ENCODE measurements around the gene DNAH17.

DNAH17 gene

GRCh38 chr17:78491236-78492115 lies 85.7 kb downstream of the DNAH17 start:
- no peak for DNase-seq

DNA sequence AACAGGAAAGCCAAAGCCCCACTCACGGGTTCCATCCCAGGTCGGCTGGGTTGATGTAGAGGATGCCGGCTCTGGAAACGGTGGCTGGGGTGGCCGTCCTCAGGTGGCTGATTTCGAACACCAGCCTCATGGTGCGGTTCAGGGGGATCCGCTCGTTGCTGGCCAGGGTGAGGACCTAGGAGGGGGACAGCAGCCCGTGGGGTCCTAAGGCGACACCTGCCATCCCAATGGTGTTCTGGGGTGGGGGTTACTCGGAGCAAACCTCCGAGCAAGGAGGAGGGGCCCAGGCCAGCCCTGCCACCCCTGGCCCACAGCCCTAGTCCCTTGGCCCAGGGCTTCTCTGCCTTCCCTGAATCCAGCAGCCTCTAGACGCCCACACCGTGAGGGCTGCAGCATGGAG lies 86.5 kb downstream of the DNAH17 start:
- no peak for DNase-seq

GRCh38 chr17:78490156-78490555 lies 87.0 kb downstream of the DNAH17 start:
- DNase-seq: no peak

- DNase-seq: no peak
Observed at GRCh38 chr17:78488867-78489634, 88.1 kb downstream of the DNAH17 start.

- no peak for DNase-seq
Observed at GRCh38 chr17:78488156-78488555, 89.0 kb downstream of the DNAH17 start.

- DNase-seq: no peak
Observed at GRCh38 chr17:78486946-78487680, 90.1 kb downstream of the DNAH17 start.

GRCh38 chr17:78486228-78486802 lies 90.9 kb downstream of the DNAH17 start:
- DNase-seq: no peak

DNA sequence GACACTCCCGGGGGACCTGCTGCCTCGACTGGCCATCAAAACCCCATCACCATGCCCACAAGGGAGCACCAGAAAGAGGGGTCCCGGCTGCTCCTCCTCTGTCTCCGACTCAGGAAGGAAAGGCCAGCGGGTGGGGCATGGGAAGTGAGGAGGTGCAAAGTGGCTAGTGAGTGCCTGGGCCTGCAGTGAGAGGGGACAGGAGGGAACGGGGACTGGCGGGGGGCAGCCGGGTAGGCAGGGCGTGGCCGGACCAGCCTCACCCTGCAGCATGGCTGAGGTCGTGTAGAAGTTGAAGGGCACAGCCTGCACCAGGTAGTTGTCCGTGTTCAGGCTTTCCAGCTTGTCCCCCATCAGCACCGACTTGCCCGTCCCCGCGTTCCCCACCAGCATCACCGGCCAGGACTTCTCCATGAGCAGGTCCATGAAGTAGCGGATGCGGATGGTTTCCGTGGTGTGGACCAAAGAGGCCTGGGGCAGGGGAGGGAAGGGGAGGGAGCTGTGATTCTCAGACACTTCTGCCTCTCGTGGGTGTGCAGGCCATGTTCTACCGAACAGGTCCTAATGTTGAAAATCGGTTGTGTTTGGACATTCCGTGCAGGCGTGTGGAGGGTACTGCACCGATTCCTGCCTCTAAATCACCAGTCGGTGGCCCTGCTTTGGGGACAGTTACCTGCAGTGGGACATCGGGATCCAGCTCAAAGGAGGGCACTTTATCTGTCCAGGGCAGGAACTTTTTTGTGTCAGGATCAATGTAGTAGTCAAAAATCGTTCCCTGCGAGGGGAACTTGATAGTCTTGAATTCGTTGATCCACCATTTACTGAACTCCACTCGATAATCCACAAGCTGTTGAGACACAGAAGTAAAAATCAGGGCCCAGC lies 91.7 kb downstream of the DNAH17 start:
- DNase-seq: no peak

DNA sequence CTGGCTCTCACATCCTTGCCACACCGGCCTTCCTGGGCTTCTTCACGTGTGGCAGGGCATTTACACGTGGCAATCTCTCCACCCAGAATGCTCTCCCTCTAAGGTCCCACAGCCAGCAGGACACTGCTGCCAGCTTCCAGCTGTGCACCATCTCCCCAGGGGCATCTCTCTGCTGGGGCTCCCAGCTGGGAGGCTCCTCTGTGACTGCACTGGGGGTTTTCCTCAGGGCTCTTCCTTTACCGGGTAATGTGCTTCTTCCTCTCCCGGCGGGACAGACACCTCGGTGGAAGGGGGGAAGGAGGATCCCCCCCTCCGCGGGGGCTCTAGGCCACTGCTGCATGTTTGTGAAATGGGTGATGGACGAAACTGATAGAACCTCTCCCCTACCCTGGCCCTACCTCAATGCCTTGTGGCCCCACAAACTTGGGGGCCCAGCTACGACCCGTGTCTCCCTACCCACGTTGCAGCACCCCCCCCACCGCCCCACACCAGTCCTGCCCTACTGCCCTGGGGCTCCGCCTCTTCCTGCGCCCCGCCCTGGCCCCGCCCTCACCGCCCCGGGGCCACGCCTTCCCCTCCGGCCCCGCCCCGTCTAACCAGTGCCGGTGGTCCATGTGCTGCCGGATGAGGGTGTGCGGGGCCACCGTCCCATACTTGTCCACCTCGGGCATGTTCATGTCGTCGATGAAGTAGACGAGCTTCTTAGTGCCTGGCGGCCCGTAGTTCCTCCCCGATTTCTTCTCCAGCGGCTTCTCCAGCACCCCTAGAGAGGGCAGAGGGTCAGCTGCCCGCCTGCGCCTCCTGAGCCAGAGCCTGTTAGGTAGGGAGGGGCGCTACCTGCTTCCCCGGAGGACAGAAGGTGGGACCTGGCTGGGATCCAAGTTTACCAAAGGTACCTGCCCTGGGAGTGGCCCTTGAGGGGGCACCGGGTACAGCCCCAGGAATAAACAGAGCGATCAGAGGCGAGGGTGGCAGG lies 92.6 kb downstream of the DNAH17 start:
- no peak for DNase-seq

GRCh38 chr17:78479369-78479768 lies 97.8 kb downstream of the DNAH17 start:
- no peak for DNase-seq

- DNase-seq: no peak
Observed at GRCh38 chr17:78478757-78479297, 98.4 kb downstream of the DNAH17 start.

DNA sequence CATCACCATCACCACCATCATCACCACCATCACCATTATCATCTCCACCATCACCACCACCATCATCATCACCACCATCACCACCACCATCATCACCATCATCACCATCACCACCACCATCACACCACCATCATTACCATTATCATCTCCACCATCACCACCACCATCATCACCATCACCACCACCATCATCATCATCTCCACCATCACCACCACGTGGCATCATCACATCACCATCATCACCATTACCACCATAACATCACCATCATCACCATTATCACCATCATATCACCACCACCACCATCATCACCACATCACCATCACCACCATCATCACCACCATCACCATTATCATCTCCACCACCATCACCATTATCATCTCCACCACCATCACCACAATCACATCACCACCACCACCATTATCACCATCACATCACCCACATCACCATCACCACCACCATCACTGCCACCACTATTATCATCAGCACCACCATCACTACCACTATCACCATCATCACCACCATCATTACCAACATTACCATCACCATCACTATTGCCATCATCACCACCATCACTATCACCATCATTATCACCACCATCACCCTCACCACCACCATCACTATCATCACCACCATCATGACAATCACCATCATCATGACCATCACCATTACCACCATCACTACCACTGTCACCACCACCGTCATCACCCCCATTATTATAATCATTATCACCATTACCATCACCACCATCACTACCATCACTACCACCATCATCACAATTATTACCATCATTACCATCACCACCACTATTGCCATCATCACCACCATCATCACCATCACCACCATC lies 99.1 kb downstream of the DNAH17 start:
- no peak for DNase-seq

DNA sequence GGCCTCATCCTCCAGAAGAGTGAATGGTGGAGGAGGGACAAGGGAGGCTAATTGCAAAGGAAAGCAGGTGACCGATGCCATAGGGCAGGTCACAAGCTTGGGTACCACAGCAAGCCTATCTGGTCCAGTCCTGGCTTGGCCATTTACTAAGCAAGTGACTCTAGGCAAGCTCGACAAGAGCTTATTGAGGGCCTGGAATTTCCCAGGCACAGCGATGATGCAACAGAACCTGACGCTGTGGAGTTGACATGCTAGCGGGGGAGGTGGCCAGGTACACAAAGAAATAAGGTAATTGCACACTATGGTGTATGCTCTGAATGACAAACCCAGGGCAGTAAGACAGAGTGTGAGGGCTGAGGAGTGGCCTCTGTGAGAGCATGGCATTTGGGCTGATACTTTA lies 100.2 kb downstream of the DNAH17 start:
- DNase-seq: no peak

GRCh38 chr17:78476149-78476548 lies 101.0 kb downstream of the DNAH17 start:
- no peak for DNase-seq

GRCh38 chr17:78475211-78475610 lies 102.0 kb downstream of the DNAH17 start:
- DNase-seq: no peak

GRCh38 chr17:78474614-78475146 lies 102.5 kb downstream of the DNAH17 start:
- DNase-seq: no peak

DNA sequence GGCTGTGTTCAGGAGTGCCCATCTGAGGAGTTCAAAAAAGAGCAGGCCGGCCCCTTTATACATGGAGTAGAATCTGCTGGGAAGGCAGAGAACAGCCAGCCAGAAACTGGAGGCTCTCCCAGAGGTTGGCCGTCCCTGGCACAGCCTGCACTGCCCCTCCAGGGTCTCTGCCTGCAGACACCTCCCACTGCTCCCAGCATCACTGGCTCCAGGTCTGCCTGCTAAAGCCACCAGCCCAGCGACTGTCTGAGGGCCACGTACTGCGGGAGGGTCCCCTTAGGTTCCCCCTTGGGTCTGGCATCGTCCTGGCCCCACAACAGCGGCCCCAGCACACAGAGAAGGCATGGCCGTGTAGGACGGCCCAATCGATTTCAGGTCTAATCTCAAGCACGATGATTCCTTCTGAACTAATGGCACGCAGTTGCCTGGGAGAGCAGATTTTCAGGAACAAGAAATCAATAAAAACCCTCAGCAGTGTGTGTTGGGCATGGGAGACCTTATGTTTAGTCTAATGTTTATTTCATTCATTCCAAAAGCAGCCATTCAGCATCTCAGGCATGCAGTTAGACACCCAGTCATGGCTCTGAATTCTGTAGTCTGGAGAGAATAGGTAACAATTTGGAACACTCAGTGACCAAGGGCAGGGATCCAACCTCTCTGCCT lies 103.1 kb downstream of the DNAH17 start:
- DNase-seq: no peak

- no peak for DNase-seq
Observed at GRCh38 chr17:78472035-78472905, 104.9 kb downstream of the DNAH17 start.
